GM12875 (cell line): ENCODE results near the gene LBR.

Source experiments
- H3K4me3 ChIP-seq: one replicate; pipeline ENCODE4 v1.5.1; 2011; ENCODE audit warnings: low read depth, low read length, control low read depth
- CTCF ChIP-seq: IDR thresholded peaks from 2 replicates; pipeline ENCODE4 v1.5.1; 2011; ENCODE audit warnings: low read depth, mild to moderate bottlenecking, control low read depth, inconsistent platforms, low read length, moderate library complexity, borderline replicate concordance; ENCODE audit not compliant: insufficient read depth

LBR gene

DNA sequence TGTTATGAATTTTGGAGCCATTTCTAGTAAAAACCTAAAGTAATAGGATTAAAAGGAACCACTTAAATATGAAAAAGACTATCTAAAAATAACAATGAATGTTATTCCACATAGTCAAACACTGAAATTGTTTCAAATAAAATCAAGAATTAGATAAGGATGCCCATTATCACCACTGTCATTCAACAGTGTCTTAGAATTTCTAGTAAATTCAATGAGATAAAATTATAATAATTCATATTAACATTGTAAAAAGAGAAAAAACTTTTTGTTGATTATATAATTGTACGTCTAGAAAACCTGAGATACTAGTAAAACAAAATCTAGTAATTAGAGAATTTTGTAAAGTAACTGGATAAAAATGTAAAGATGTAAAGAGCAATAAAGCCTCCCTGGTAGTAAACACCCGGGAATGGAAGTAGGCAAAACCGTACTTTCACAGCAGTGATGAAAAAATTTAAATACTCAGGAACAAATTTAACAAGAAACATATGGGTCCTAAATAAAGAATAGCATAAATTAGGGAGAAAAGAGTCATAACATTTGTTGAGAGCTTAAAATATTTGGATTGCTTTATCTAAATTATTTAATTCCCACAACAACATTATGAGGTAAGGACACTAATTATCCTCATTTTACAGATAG lies 56.4 kb downstream of the LBR start:
- no peak for TF ChIP-seq CTCF
- H3K4me3 ChIP-seq = no peak overlapping the region

- H3K4me3 ChIP-seq = no peak overlapping the region
- no peak for TF ChIP-seq CTCF
Measured at GRCh38 chr1:225368036-225368552, 59.7 kb downstream of the LBR start.

- H3K4me3 ChIP-seq = no peak overlapping the region
- TF ChIP-seq CTCF = no peak
Measured at GRCh38 chr1:225366552-225366951, 61.3 kb downstream of the LBR start.

- TF ChIP-seq CTCF = no peak
- H3K4me3 ChIP-seq = no peak overlapping the region
Measured at GRCh38 chr1:225366018-225366417, 61.8 kb downstream of the LBR start.

GRCh38 chr1:225364439-225364838 lies 63.4 kb downstream of the LBR start:
- no peak overlapping the region for H3K4me3 ChIP-seq
- TF ChIP-seq CTCF = no peak

- H3K4me3 ChIP-seq = no peak overlapping the region
- no peak for TF ChIP-seq CTCF
Measured at GRCh38 chr1:225362805-225363204, 65.0 kb downstream of the LBR start.

DNA sequence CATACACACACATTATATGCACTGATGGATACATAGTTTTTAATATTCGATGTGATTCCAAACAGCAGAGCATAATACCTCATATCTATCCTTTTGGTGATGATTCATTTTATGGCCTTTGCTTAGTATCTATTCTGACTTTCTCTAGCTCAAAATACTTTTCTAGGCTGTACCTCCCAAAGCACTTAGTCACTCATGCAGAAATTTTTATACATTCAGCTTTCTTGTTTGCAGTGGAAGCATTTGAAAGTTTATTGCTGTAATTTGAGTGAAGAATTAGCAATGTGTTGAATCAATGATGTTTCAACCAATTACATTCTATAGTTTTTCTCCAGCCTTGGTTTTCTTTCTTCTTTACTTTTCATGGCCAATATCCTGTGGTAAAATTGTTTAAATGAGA lies 66.7 kb downstream of the LBR start:
- TF ChIP-seq CTCF = no peak
- no peak overlapping the region for H3K4me3 ChIP-seq
